ENCODE measurements around the gene CXCL14. TPM values are rescaled to one million over a fixed set of nuclear protein-coding genes. Genes with fewer than 3 reads are reported as not detected.

The CXCL14 gene
- total RNA-seq, 1 donor from 2014 or later: 45.3 TPM

- TF ChIP-seq CTCF (IDR thresholded peaks at IDR 0.05): no peak
- Histone ChIP-seq H3K9me3 (no peaks in the 10 kb centered on the region), H3K4me1 (no peaks in the 10 kb centered on the region), H3K36me3 (no peaks in the 10 kb centered on the region), H3K27ac (no peak overlapping the region), H3K4me3 (no peak overlapping the region), H3K27me3 (no peaks in the 10 kb centered on the region)
- DNase-seq (ENCODE audit: low spot score in 2 of 2): no peak
- intact Hi-C loops (cut with DNase I): no loop called here
Measured at GRCh38 chr5:135592312-135593045, 13.7 kb upstream of the CXCL14 start.

DNA sequence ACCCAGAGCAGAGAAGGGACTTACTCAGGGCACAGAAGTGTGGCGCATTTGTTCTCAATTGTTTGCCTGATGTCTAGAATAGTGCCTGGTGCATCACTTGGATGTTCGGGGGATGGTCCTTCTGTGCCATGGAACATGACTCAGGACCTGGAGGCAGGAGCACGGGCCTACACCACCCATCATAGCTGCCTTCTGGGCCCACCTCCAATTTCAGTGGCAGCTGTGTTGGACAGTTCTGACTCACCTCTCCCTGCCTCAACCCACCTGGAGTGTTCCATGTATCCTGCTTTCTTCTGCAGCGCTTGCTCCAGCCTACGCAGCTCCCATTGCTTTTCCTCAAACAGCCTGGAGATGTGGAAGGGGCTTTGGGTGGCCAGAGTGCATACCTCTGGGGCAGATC is 12.5 kb upstream of the CXCL14 start:
- no peak overlapping the region for H3K4me3 ChIP-seq
- H3K4me1 ChIP-seq: no peaks in the 10 kb centered on the region
- intact Hi-C loops (cut with DNase I): no loop called here
- H3K27me3 ChIP-seq: no peaks in the 10 kb centered on the region
- H3K27ac ChIP-seq: no peak overlapping the region
- H3K9me3 ChIP-seq: no peaks in the 10 kb centered on the region
- no peaks in the 10 kb centered on the region for H3K36me3 ChIP-seq
- TF ChIP-seq CTCF (IDR thresholded peaks at IDR 0.05): no peak
- DNase-seq (ENCODE audit: low spot score in 2 of 2): no peak

DNA sequence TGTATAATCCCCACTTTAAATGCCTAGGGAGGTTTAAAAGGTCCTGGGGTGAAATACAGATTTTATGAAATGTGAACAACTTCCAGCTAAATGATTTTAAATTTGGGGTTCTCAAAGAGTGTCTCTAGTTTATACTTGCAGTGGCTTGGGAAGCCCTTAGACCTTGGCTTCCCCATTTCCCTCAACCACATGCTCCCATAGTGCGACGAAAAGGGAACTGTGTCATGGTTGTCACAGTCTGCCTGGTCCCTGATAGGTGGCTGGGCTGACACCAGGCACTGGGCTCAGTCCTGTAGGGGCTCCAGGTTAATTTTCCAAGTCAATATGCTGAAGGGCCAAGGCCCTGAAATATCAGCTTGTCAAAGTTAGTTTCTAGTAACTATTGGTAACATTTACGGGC is 10.4 kb upstream of the CXCL14 start:
- Histone ChIP-seq H3K9me3 (no peaks in the 10 kb centered on the region), H3K36me3 (no peaks in the 10 kb centered on the region), H3K4me1 (no peaks in the 10 kb centered on the region), H3K27ac (no peak overlapping the region), H3K27me3 (no peaks in the 10 kb centered on the region), H3K4me3 (no peak overlapping the region)
- TF ChIP-seq CTCF (IDR thresholded peaks at IDR 0.05): no peak
- intact Hi-C loops (cut with DNase I): no loop called here
- DNase-seq (ENCODE audit: low spot score in 2 of 2): no peak

GRCh38 chr5:135587721-135588663 is 9.2 kb upstream of the CXCL14 start:
- no peak for DNase-seq (ENCODE audit: low spot score in 2 of 2)
- no peak overlapping the region for H3K27ac ChIP-seq
- H3K9me3 ChIP-seq: no peaks in the 10 kb centered on the region
- H3K36me3 ChIP-seq: no peaks in the 10 kb centered on the region
- no peaks in the 10 kb centered on the region for H3K4me1 ChIP-seq
- TF ChIP-seq CTCF (IDR thresholded peaks at IDR 0.05): no peak
- H3K4me3 ChIP-seq: no peak overlapping the region
- intact Hi-C loops (cut with DNase I): no loop called here
- no peaks in the 10 kb centered on the region for H3K27me3 ChIP-seq

DNA sequence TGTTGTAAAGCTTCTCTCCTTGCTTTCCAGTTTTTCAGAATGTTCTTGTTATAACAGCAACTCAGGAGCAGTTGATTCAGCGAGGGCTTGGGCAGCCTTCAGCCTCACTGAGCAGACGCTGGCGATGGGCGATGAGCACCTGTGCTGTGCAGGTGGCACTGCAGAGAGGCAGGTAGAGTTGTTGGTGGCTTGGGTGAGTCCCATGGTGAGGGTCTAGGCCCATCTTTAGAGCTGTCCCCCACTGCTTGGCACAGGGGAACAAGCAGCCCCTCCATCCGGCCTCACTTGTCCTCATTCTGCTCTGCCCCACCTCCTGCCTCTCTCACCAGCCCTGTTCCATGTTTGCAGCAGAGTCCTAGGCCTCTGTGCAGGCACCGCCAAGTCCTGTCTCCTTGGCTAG is 6.1 kb upstream of the CXCL14 start:
- H3K36me3 ChIP-seq: no peaks in the 10 kb centered on the region
- no peaks in the 10 kb centered on the region for H3K27me3 ChIP-seq
- no peak overlapping the region for H3K27ac ChIP-seq
- DNase-seq (ENCODE audit: low spot score in 2 of 2): no peak
- TF ChIP-seq CTCF (IDR thresholded peaks at IDR 0.05): no peak
- intact Hi-C loops (cut with DNase I): no loop called here
- H3K9me3 ChIP-seq: no peaks in the 10 kb centered on the region
- no peak overlapping the region for H3K4me3 ChIP-seq
- no peaks in the 10 kb centered on the region for H3K4me1 ChIP-seq
